GOT3 (cell line): Measurements from ENCODE around the gene ANKZF1.
"Not testable (repeated sequence)": the region's sequence is repeated elsewhere in the genome, so short reads cannot be mapped to it uniquely, and the experiment has no call there.

ENCODE experiments used
- DNase-seq: peaks from one replicate; lab custom pipeline; 2025; ENCODE audit warnings: mixed read lengths; lab: John Stamatoyannopoulos, UW

Gene ANKZF1

GRCh38 chr2:219254590-219255201 is 25.1 kb downstream of the ANKZF1 start:
- DNase-seq, result no peak

- not testable (repeated sequence) for DNase-seq
Observed at GRCh38 chr2:219258942-219259341, 29.3 kb downstream of the ANKZF1 start.

- DNase-seq, result no peak
Observed at GRCh38 chr2:219261024-219261855, 31.6 kb downstream of the ANKZF1 start.

- no peak for DNase-seq
Observed at GRCh38 chr2:219266232-219266631, 36.6 kb downstream of the ANKZF1 start.

GRCh38 chr2:219266886-219267285 is 37.3 kb downstream of the ANKZF1 start:
- no peak for DNase-seq

- no peak for DNase-seq
Observed at GRCh38 chr2:219268294-219268693, 38.7 kb downstream of the ANKZF1 start.

- DNase-seq, result no peak
Observed at GRCh38 chr2:219269362-219270054, 39.9 kb downstream of the ANKZF1 start.

- no peak for DNase-seq
Observed at GRCh38 chr2:219270055-219270372, 40.4 kb downstream of the ANKZF1 start.

- DNase-seq, result no peak
Observed at GRCh38 chr2:219271021-219271420, 41.4 kb downstream of the ANKZF1 start.

GRCh38 chr2:219272356-219272755 is 42.8 kb downstream of the ANKZF1 start:
- DNase-seq, result no peak

- DNase-seq, result no peak
Observed at GRCh38 chr2:219272995-219273394, 43.4 kb downstream of the ANKZF1 start.

- DNase-seq, result no peak
Observed at GRCh38 chr2:219273937-219274336, 44.3 kb downstream of the ANKZF1 start.

- no peak for DNase-seq
Observed at GRCh38 chr2:219274361-219274921, 44.8 kb downstream of the ANKZF1 start.

GRCh38 chr2:219277703-219278654 is 48.4 kb downstream of the ANKZF1 start:
- peak; percentile 50 for DNase-seq

- DNase-seq, result no peak
Observed at GRCh38 chr2:219278655-219279150, 49.1 kb downstream of the ANKZF1 start.

GRCh38 chr2:219279151-219279915 is 49.7 kb downstream of the ANKZF1 start, which contains the start of gene DNAJB2:
Gene DNAJB2, plus strand, starts transcription at chr2:219279366. Its CDS starts 468 bp downstream, at chr2:219279834.
- peak; percentile 95 for DNase-seq

GRCh38 chr2:219279916-219280516 is 50.4 kb downstream of the ANKZF1 start:
- no peak for DNase-seq

GRCh38 chr2:219280651-219281050 is 51.0 kb downstream of the ANKZF1 start:
- DNase-seq, result no peak

GRCh38 chr2:219281588-219281987 is 52.0 kb downstream of the ANKZF1 start:
- DNase-seq, result no peak

- DNase-seq, result no peak
Observed at GRCh38 chr2:219282375-219282774, 52.8 kb downstream of the ANKZF1 start.
